Prostate gland (tissue), 2 donors: ENCODE measurements around the gene PSKH1.

ENCODE experiments used
- POLR2A ChIP-seq: fragments of 450-650 bp; IDR thresholded peaks from one replicate; pipeline ENCODE4 v1.6.1; 2016; ENCODE audit warnings: antibody characterized with exemption, mild to moderate bottlenecking
- POLR2AphosphoS5 ChIP-seq: sonication (generic); formaldehyde crosslinking; IDR thresholded peaks from one replicate; pipeline ENCODE4 v1.6.1; 2017; ENCODE audit warnings: antibody characterized with exemption
- TF ChIP-seq, protein P1 (sequence below), 4 experiments: fragments of 200-600 bp in 2 of 4; fragments of 450-650 bp in 2 of 4; sonication (generic) in 2 of 4; IDR thresholded peaks; 1 replicate in 3 of 4; 2 replicates in 1 of 4; pipeline ENCODE4 v1.5.1; 2016 to 2019; ENCODE audit warnings: antibody characterized with exemption in 4 of 4, mild to moderate bottlenecking in 2 of 4, moderate library complexity in 2 of 4

DNA sequence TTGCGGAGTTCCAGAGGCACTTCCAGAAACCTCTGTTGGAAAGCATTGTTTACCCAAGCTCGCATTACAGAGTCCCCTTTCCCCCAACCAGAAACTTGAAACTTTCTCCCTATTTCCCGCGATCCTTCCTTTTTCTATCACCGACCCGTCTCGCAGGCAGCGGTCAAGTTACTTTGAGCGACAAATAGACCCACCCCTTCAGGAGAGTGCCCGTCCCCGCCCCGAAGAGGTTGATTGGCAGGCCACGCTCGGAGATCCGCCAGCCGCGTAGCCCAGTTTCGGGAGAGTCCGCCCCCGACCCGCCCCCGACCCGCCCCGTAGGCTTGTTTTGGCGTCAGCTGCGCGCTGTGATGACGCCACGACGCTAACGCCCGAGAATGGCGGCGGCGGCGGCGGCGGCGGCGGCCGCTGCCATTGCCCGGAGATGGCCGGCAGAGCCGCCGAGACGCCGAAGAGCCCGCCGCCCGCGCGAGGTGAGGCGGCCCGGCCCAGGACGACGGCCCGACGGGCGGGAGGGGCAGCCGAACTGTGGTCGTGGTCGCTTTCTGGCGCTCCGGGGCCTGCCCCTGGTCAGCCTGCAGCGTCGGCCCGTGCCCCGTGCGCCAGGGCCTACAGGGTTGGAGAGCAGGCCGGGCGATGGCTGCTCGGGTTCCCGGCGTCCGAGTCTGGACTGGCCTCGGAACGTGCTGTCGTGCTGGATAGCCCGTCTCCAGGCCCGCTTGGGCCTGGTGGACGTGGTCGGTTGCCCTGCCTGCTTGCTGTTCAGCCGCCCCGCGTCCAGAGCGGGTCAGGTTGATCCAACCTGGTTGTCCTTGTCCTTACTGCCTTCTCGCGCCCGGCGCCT is at the start of gene PSKH1:
- TF ChIP-seq, protein P1, sequence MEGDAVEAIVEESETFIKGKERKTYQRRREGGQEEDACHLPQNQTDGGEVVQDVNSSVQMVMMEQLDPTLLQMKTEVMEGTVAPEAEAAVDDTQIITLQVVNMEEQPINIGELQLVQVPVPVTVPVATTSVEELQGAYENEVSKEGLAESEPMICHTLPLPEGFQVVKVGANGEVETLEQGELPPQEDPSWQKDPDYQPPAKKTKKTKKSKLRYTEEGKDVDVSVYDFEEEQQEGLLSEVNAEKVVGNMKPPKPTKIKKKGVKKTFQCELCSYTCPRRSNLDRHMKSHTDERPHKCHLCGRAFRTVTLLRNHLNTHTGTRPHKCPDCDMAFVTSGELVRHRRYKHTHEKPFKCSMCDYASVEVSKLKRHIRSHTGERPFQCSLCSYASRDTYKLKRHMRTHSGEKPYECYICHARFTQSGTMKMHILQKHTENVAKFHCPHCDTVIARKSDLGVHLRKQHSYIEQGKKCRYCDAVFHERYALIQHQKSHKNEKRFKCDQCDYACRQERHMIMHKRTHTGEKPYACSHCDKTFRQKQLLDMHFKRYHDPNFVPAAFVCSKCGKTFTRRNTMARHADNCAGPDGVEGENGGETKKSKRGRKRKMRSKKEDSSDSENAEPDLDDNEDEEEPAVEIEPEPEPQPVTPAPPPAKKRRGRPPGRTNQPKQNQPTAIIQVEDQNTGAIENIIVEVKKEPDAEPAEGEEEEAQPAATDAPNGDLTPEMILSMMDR (IDR thresholded peaks at IDR 0.05), result peak in 1 of 4 experiments; percentile 8
- TF ChIP-seq POLR2A (peak; percentile 72), POLR2AphosphoS5 (peak; percentile 86)
